Activated T-cell treated with anti-CD3 and anti-CD28 coated beads, Interleukin-2, amount 50 U/mL, for 4 hours (primary cell): Measurements from ENCODE around the gene RTL10. TPM values are rescaled to one million over a fixed set of nuclear protein-coding genes. Genes with fewer than 3 reads are reported as not detected.
"Not testable (repeated sequence)": the region's sequence is repeated elsewhere in the genome, so short reads cannot be mapped to it uniquely, and the experiment has no call there.

Experiments used
- ATAC-seq, 2 donors: fragments of 200-7000 bp; cut with Tn5 transposase; one replicate each; pipeline ENCODE4 v1.10.0; 2021
- DNase-seq: peaks from one replicate; pipeline ENCODE4 v3.0.0-alpha.2; 2020
- H3K27me3 Mint-ChIP-seq: one replicate; pipeline ENCODE4 v1.8.0; 2021; ENCODE audit warnings: low read depth, mixed read lengths
- H3K36me3 Mint-ChIP-seq: one replicate; pipeline ENCODE4 v1.8.0; 2022; ENCODE audit warnings: mixed read lengths; ENCODE audit not compliant: insufficient read depth
- H3K4me1 Mint-ChIP-seq: one replicate; pipeline ENCODE4 v1.8.0; 2021; ENCODE audit warnings: low read depth, mixed read lengths
- H3K4me3 Mint-ChIP-seq: one replicate; pipeline ENCODE4 v1.8.0; 2021; ENCODE audit warnings: mild to moderate bottlenecking, moderate library complexity, mixed read lengths
- H3K9me3 Mint-ChIP-seq: one replicate; pipeline ENCODE4 v1.8.0; 2021; ENCODE audit warnings: mixed read lengths
- total RNA-seq, 3 donors: library from RNA; stranded (reverse); gene quantifications; one replicate each; pipeline ENCODE4 v1.2.1, GENCODE V29; 2021

Gene RTL10
- total RNA-seq, 3 donors from 2014 or later: 13.7 to 19.5 (median 14.5) TPM

DNA sequence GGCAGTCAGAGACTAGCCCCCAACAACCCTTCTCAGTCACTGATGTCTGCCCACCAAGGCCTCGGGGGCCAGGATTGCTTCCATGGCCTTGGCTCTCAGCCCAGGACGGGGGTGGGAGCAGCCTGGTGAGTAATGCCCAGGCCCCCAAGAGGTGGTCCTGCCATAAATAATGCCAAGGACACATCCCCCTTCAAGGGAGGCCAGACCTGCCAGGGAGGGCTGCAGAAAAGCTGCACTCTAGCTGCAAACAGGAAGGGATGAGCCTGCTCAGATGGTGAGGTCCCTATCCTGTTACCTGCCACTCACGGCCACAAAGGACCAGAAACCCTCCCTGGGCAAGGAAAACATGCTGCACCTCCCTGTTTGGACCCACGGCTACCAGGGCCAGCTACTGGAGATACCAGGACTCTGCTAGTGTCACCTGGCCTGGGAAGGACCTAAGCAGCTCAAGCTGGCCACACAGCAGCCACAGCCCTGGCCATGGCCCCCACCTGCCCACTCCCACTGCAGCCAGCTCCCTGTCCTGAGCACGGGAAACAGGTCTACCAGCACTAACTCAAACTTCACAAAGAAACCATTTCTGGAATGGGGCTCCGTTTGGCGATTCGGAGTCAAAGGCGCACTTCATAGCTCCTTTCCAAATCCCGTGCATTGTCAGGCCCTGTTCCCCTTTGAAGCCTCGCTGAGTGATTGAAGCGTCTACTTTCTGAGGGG, 12.1 kb downstream of the RTL10 start:
- Mint-ChIP-seq H3K4me3 (no peak overlapping the region), H3K27me3 (no peaks in the 10 kb centered on the region), H3K9me3 (no peaks in the 10 kb centered on the region), H3K4me1 (peaks cover 13% of the 10 kb centered on the region), H3K36me3 (peaks cover 3% of the 10 kb centered on the region)
- DNase-seq: no peak
- no peak for ATAC-seq

DNA sequence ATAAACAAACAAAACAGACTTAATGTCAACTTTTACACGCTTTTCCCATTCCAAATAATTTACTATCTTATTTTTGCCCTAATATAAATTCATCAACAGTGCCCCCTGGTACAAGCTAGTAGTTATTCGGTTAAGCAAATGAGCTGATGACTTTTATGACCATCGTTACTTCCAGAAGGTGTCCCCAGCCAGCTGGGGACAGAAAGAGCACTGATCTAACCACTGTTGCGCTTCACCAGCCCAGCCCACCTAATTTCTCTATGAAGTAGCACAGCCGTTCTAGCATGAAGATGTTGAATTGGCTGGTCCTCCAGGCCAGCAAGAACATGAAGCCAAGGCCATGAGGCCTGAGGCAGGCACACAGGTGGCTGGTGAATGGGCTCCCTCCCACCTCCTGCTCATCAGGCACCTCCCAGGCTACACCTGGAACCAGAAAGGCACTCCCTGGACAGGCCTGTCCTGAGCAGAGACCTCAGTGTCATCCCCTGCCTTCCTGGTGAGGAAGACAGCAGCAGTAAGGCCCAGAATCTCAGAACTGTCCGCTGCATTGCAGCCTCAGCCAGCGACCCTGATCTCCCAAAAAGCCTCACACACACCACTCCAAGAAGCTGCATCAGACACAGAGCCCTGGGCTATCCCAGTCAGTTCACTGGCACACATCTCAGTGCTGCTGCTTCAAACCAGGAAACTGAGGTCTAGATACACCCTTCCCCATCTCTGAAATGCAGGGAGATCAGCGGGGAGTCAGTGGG, 12.9 kb downstream of the RTL10 start:
- Mint-ChIP-seq H3K36me3 (peaks cover 1% of the 10 kb centered on the region), H3K4me3 (no peak overlapping the region), H3K4me1 (peaks cover 13% of the 10 kb centered on the region), H3K9me3 (no peaks in the 10 kb centered on the region), H3K27me3 (no peaks in the 10 kb centered on the region)
- ATAC-seq (no peak), DNase-seq (no peak)

DNA sequence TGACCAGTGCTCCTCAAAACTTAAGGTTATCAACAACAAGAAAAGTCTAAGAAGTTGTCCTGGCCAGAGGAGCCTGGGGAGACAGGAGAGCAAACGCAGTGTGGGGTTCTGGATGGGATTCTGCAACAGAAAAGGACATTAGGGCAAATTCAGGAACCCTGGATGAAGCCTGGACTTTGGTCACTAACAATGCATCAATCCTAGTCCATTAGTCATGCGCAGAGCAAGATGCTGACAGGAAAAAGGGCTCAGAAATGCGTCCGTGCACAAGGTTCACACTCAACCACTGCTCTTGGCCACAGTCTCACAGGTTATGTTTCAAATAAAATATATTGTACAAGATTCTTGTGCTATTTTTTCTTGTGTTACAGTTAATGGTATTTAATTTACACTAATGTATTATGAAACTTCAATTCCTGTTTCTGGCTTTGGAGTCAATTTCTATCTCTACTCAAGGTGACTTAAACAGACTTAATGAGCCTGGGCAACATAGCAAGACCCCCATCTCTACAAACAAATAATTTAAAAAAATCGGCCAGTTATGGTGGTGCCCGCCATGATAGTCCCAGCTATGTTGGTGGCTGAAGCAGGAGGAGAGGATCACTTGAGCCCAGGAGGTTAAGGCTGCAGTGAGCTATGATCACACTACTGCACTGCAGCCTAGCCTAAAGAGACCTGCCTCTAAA, 13.6 kb downstream of the RTL10 start:
- Mint-ChIP-seq H3K4me3 (no peak overlapping the region), H3K9me3 (no peaks in the 10 kb centered on the region), H3K27me3 (no peaks in the 10 kb centered on the region), H3K36me3 (peaks cover 1% of the 10 kb centered on the region), H3K4me1 (peaks cover 16% of the 10 kb centered on the region)
- DNase-seq: no peak
- ATAC-seq: no peak

DNA sequence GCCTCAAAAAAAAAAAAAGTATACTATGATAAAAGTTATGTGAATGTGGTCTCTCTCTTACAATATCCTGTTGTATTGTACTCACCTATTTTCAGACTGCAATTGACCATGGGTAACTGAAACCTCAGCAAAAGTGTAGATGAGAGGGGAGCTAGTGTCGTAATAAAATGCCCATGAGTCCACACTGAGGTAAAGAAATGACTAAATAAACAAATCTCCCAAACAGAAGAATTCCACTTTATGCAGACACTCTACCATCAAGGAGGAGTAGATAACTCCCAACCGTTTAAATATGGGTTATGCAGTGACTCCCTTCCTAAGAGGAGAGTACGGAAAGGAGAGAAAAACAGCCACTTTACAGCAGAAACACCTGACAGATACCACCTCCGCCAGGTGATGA, 14.6 kb downstream of the RTL10 start:
- peaks cover 14% of the 10 kb centered on the region for H3K4me1 Mint-ChIP-seq
- H3K4me3 Mint-ChIP-seq: no peak overlapping the region
- no peaks in the 10 kb centered on the region for H3K27me3 Mint-ChIP-seq
- DNase-seq (no peak), ATAC-seq (no peak)
- H3K9me3 Mint-ChIP-seq: no peaks in the 10 kb centered on the region
- peaks cover 1% of the 10 kb centered on the region for H3K36me3 Mint-ChIP-seq

DNA sequence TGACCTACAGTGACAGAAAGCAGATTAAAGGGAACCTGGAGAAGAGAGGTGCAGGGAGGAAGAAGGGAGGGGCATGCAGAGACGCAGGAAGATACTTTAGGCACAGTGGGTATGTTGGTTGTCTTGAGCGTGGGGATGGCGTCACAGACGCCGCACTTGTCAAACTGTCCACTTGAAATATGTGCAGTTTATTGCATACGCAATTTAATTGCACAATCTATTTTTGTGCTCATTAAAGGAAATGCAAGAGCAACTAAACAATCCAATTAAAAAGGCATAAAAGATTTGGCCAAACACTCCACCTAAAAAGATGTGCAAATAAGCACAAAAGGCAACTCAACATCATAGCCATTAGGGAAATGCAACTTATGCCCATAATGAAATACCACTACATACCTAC, 16.8 kb downstream of the RTL10 start:
- no peak for DNase-seq
- peaks cover 11% of the 10 kb centered on the region for H3K4me1 Mint-ChIP-seq
- H3K27me3 Mint-ChIP-seq: no peaks in the 10 kb centered on the region
- H3K4me3 Mint-ChIP-seq: no peak overlapping the region
- H3K36me3 Mint-ChIP-seq: peaks cover 1% of the 10 kb centered on the region
- no peaks in the 10 kb centered on the region for H3K9me3 Mint-ChIP-seq
- ATAC-seq: no peak

DNA sequence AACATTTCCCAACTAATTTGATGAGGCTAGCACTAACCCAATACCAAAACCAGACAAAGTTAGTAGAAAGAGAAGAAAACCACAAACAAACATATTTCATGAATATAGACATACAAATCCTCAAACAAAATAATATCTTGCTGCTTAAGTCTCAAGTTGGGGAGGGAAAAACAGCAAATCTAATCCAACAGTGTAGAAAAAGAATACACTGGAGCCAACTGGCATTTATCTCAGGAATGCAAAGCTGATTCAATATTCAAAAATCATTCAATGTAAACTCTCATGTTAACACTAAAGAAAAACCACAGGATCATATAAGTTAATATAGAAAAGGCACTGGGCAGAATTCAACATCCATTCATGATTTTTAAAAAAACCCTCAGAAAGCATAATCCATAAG, 18.2 kb downstream of the RTL10 start:
- H3K9me3 Mint-ChIP-seq: no peaks in the 10 kb centered on the region
- peaks cover 14% of the 10 kb centered on the region for H3K4me1 Mint-ChIP-seq
- H3K4me3 Mint-ChIP-seq: no peak overlapping the region
- ATAC-seq (no peak), DNase-seq (no peak)
- no peaks in the 10 kb centered on the region for H3K27me3 Mint-ChIP-seq
- H3K36me3 Mint-ChIP-seq: peaks cover 1% of the 10 kb centered on the region

DNA sequence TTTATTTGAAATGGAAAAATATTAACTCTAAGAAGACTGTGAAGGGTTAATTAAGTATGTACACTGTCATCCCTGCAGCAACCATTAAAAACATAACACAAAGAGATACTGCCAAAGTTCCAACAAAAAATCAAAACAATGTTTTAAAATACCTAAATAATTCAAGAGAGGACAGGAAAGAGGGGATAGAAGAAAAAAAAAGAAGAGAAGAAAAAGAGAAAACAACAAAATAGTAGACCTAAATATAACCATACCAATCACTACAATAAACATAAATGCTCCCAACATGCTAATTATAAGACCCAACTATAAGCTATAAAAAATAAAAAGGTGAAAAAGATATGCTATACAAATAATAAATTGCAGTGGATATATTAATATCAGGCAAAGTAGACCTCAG, 20.1 kb downstream of the RTL10 start:
- no peaks in the 10 kb centered on the region for H3K9me3 Mint-ChIP-seq
- ATAC-seq (no peak), DNase-seq (no peak)
- peak overlapping the region; percentile 16 for H3K4me3 Mint-ChIP-seq
- no peaks in the 10 kb centered on the region for H3K27me3 Mint-ChIP-seq
- peaks cover 1% of the 10 kb centered on the region for H3K36me3 Mint-ChIP-seq
- H3K4me1 Mint-ChIP-seq: peaks cover 14% of the 10 kb centered on the region

DNA sequence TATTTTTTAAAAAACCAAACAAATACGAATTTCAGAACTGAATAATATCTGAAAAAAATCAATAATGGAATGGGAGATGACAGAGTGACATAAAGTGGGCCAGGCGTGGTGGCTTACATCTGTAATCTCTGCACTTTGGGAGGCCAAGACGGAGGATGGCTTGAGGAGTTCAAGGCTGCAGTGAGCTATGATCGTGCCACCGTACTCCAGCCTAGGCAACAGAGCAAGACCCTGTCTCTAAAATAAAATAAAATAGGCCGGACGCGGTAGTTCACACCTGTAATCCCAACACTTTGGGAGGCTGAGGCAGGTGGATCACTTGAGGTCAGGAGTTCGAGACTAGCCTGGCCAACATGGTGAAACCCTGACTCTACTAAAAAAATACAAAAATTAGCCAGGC, 21.3 kb downstream of the RTL10 start:
- H3K4me1 Mint-ChIP-seq: peaks cover 14% of the 10 kb centered on the region
- not testable (repeated sequence) for H3K36me3 Mint-ChIP-seq, H3K4me3 Mint-ChIP-seq, H3K27me3 Mint-ChIP-seq, DNase-seq, ATAC-seq, H3K9me3 Mint-ChIP-seq

DNA sequence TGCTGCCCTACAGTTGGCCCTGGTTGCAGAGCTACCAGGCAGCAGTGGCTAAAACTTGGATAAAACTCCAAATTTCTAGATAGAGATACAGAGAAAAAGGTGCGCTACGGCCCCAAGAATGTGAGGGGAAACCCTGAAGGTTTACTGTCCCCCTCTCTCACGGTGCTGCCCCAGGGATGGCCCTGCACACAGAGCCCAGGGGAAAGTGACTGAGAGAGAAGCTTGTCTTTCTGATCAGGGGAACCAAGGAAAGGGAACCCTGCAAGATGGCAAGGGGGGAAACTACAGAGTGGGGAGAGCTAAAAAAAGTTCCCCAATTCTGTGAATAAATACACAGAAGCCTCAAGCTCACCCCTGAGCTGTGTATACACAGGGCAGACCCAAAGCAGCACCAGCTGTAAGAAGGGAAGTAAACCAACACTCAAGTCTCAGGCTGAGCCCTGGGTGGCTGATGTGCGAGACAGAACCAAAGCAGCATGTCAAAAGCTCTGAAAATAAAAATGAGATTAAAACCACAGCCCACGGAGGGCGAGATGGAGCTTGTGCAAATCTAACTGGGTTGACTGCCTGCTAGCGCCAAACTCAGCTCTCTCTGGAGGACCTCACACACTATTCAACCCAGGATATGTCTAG, 22.1 kb downstream of the RTL10 start:
- Mint-ChIP-seq H3K27me3 (no peaks in the 10 kb centered on the region), H3K4me3 (no peak overlapping the region), H3K4me1 (peaks cover 14% of the 10 kb centered on the region), H3K36me3 (no peaks in the 10 kb centered on the region), H3K9me3 (no peaks in the 10 kb centered on the region)
- DNase-seq: no peak
- ATAC-seq: no peak

DNA sequence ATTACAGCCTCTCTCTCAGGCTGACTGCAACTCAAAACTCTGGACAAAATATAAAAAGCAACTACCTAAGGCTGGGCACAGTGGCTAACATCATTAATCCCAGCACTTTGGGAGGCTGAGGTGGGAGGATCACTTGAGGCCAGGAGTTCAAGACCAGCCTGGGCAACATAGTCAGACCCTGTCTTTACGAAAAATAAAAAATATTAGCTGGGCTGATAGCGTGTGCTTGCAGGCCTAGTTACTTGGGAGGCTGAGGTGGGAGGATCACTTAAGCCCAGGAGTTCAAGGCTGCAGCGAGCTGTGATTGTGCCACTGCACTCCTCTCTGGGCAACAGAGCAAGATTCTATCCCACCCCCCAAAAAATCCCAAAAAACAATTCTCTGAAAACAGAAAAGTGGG, 22.7 kb downstream of the RTL10 start:
- DNase-seq, H3K36me3 Mint-ChIP-seq, ATAC-seq, H3K27me3 Mint-ChIP-seq, H3K9me3 Mint-ChIP-seq, H3K4me3 Mint-ChIP-seq: not testable (repeated sequence)
- H3K4me1 Mint-ChIP-seq: peaks cover 14% of the 10 kb centered on the region

DNA sequence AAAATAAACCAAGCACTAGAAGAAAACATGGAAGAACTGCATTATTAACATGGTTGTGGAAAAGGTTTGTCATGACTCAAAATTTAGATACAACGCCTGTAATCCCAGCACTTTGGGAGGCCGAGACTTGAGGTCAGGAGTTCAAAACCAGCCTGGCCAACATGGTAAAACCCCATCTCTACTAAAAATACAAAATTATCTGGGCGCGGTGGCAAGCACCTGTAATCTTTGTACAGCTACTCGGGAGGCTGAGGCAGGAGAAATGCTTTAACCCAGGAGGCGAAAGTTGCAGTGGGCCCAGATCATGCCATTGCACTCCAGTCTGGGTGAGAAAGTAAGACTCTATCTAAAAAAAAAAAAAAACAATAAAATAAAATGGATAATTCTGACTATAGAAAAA, 23.7 kb downstream of the RTL10 start:
- H3K4me3 Mint-ChIP-seq: no peak overlapping the region
- H3K36me3 Mint-ChIP-seq: peaks cover 3% of the 10 kb centered on the region
- no peaks in the 10 kb centered on the region for H3K9me3 Mint-ChIP-seq
- no peak for ATAC-seq
- DNase-seq: no peak
- peaks cover 11% of the 10 kb centered on the region for H3K4me1 Mint-ChIP-seq
- no peaks in the 10 kb centered on the region for H3K27me3 Mint-ChIP-seq

DNA sequence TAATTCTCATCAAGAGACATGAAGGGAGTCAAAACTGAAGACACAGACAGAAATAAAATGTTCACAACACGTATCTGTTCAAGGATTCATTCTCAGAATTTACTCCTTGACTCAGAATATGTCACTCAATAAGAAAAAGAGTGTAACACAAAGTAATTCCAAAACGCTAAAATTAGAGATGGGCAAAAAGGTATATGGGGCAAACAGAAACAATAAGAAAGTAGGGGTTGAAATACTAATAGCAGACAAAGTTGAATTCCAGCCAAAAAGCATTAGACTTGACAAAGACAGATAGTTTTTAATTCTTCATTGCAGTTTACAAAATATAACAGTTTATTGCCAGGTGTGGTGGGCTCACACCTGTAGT, 26.7 kb downstream of the RTL10 start:
- ATAC-seq (no peak), DNase-seq (no peak)
- Mint-ChIP-seq H3K4me1 (peaks cover 5% of the 10 kb centered on the region), H3K27me3 (no peaks in the 10 kb centered on the region), H3K9me3 (no peaks in the 10 kb centered on the region), H3K36me3 (peaks cover 3% of the 10 kb centered on the region), H3K4me3 (no peak overlapping the region)

DNA sequence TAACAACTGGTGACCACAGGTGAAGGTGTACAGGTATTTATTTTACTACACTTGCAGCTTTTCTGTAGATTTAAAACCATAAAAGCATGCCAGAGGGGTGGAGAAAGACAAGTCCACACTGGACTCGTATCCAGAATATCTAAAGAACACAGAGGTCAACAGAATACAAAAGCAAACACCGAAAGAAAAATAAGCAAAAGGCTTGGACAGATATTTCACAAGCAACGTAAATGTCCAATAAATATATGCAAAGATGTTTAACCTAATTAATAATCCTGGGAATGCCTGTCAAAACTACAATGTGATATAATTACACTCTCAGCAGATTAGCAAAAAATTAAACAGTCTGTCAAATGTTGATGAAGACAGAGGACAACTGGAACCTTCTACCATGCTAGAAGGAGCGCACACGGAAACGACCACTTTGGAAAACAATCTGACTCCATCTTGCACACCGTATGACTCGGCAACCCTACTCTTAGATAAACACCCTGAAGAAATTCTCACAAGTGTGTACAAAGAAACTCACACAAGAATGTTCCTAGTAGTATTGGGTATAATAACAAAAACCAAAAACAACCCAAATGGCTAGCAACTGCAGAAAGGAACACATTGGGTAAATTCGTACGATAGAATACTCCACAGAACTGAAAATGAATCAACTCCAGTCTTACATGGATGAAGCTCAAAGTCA, 27.2 kb downstream of the RTL10 start:
- Mint-ChIP-seq H3K4me1 (peaks cover 2% of the 10 kb centered on the region), H3K9me3 (no peaks in the 10 kb centered on the region), H3K27me3 (no peaks in the 10 kb centered on the region), H3K4me3 (no peak overlapping the region), H3K36me3 (peaks cover 3% of the 10 kb centered on the region)
- ATAC-seq: no peak
- DNase-seq: no peak

DNA sequence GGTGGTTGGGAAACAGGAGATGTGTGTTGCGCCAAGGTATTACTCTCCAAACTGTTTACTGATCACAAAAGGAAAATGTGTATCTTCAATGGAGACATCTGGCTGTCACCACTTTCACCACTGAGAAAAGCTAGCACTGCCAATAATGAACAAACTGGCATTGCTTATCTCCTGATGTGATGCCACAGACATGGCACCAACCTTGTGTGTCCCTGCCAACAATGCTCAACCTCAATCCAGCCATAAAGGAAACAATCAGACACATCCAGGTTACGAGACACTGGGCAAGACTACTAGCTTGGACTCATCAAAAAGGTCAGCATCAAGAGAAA, 28.1 kb downstream of the RTL10 start:
- Mint-ChIP-seq H3K36me3 (peaks cover 3% of the 10 kb centered on the region), H3K4me3 (no peak overlapping the region), H3K9me3 (no peaks in the 10 kb centered on the region), H3K4me1 (peaks cover 2% of the 10 kb centered on the region), H3K27me3 (no peaks in the 10 kb centered on the region)
- ATAC-seq: no peak
- no peak for DNase-seq
